Ovary (tissue), 3 donors: ENCODE data around the gene BIRC6.

Experiments
- CTCF ChIP-seq, 3 donors: fragments of 450-650 bp in 2 of 3; fragments of 200-600 bp in 1 of 3; IDR thresholded peaks; one replicate each; pipeline versions ENCODE4 v1.5.1 to v1.8.0; 2016 to 2022; ENCODE audit warnings: antibody characterized with exemption in 3 of 3, mild to moderate bottlenecking in 1 of 3
- EP300 ChIP-seq: sonication (generic); formaldehyde crosslinking; IDR thresholded peaks from one replicate; pipeline ENCODE4 v1.6.1; 2017; ENCODE audit warnings: antibody characterized with exemption
- donor health status: DM: no; HTN: no; CAD: no.

- TF ChIP-seq CTCF (IDR thresholded peaks at IDR 0.05) (no peak), EP300 (no peak)
Measured at GRCh38 chr2:32647180-32647651, 290.4 kb downstream of the BIRC6 start.
